Measurements from ENCODE around the gene KCNJ6. TPM values are rescaled to one million over a fixed set of nuclear protein-coding genes. Genes with fewer than 3 reads are reported as not detected.
A peak's percentile ranks its signal among the peaks of the same experiment; 100 is the strongest.

Gene KCNJ6
- total RNA-seq, 1 donor from 2014 or later = 0.64 TPM

DNA sequence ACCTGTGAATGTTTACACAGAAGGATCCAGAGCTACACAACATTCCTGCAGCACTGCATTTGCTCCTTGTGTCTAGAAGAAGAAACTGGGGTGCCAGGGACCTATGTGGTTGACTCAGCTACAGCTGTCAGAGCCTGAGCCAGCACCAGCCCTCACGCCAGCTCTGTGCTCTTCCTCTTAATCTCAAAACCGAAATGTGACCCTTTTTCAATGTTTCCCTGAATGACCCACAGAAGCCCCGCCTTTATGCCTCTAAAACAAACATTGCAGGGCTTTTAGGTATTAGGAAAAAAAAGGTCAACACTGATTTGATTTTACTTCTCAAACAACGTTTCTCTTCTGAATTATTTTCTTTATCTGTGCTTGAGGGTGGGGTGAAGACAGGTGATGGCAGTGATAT lies 289.2 kb downstream of the KCNJ6 start:
- Histone ChIP-seq H3K36me3 (no peaks in the 10 kb centered on the region), H3K4me3 (no peak overlapping the region), H3K4me1 (peaks cover 0 to 6% of the 10 kb centered on the region in 2 donors), H3K27ac (no peak overlapping the region), H3K9me3 (no peaks in the 10 kb centered on the region), H3K27me3 (no peaks in the 10 kb centered on the region)
- DNase-seq (ENCODE audit: low spot score in 2 of 2) = no peak
- intact Hi-C loops (cut with DNase I) = no loop called here
- TF ChIP-seq, protein P1, sequence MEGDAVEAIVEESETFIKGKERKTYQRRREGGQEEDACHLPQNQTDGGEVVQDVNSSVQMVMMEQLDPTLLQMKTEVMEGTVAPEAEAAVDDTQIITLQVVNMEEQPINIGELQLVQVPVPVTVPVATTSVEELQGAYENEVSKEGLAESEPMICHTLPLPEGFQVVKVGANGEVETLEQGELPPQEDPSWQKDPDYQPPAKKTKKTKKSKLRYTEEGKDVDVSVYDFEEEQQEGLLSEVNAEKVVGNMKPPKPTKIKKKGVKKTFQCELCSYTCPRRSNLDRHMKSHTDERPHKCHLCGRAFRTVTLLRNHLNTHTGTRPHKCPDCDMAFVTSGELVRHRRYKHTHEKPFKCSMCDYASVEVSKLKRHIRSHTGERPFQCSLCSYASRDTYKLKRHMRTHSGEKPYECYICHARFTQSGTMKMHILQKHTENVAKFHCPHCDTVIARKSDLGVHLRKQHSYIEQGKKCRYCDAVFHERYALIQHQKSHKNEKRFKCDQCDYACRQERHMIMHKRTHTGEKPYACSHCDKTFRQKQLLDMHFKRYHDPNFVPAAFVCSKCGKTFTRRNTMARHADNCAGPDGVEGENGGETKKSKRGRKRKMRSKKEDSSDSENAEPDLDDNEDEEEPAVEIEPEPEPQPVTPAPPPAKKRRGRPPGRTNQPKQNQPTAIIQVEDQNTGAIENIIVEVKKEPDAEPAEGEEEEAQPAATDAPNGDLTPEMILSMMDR (IDR thresholded peaks at IDR 0.05) = no peak

DNA sequence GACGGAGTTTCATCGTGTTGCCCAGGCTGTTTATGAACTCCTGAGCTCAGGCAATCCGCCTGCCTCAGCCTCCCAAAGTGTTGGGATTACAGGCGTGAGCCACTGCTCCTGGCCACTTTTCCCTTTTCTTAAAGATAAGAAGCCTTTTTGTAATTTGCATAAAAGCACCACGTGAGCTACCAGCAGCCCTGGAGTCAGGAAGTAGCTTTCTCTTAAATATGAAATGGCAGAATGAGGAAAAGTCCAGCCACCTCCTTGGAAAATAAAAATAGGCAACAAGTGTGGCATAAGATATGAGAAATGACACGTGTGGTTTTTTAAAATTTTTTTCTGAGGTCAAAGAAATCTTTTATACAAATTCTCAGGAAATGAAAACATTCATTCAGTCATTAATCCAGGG lies 289.9 kb downstream of the KCNJ6 start:
- no peak overlapping the region for H3K4me3 ChIP-seq
- intact Hi-C loops (cut with DNase I) = no loop called here
- no peaks in the 10 kb centered on the region for H3K27me3 ChIP-seq
- peaks cover 0 to 6% of the 10 kb centered on the region in 2 donors for H3K4me1 ChIP-seq
- no peak overlapping the region for H3K27ac ChIP-seq
- H3K9me3 ChIP-seq = no peaks in the 10 kb centered on the region
- TF ChIP-seq, protein P1 (IDR thresholded peaks at IDR 0.05) = no peak
- DNase-seq (ENCODE audit: low spot score in 2 of 2) = no peak
- no peaks in the 10 kb centered on the region for H3K36me3 ChIP-seq

DNA sequence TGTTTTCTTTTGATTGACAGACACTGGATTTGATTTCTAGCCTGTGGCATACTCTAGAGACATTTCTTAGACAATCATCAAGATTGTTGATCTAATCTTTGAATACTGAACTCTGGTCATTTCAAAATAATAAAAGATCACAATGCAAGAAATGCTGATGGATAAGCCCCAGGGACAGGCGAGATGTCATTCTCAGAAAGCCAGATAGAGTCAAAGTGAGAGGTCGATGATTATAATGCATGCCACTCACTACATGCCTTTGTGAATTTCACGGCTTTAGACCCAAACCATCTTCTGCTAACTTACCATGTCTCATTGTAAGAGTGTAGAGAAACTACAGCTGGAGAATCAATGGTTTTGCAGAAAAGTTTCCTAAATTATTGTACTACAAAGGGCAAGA lies 292.6 kb downstream of the KCNJ6 start:
- no peak overlapping the region for H3K27ac ChIP-seq
- intact Hi-C loops (cut with DNase I) = loop anchor here (5.0 kb wide), 1 partner anchor 56 kb away; no protein-coding TSS in a partner anchor
- H3K4me1 ChIP-seq = peaks cover 0 to 20% of the 10 kb centered on the region in 2 donors
- no peaks in the 10 kb centered on the region for H3K9me3 ChIP-seq
- no peaks in the 10 kb centered on the region for H3K27me3 ChIP-seq
- no peak overlapping the region for H3K4me3 ChIP-seq
- DNase-seq (ENCODE audit: low spot score in 2 of 2) = no peak
- no peaks in the 10 kb centered on the region for H3K36me3 ChIP-seq
- TF ChIP-seq, protein P1 (IDR thresholded peaks at IDR 0.05) = no peak

DNA sequence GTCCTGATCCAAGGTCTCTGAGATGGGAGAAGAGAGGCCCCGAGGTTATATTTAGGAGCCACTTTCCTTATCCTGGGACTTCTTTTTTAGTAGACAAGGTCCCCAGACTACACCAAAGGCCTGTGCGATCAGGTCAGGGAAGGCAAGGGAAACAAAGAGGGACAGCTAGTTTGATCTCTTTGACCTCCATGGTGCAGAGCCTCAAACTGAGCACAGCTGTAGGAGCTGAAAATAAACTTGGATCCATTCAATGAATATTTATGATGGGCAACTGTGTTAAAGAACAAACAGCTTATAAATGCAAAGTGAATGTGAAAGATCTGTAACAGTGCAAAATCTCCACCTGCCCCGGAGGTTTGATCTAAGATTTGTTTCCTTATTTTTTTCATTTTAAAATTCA lies 293.1 kb downstream of the KCNJ6 start:
- TF ChIP-seq, protein P1 (IDR thresholded peaks at IDR 0.05) = no peak
- Histone ChIP-seq H3K36me3 (no peaks in the 10 kb centered on the region), H3K4me3 (no peak overlapping the region), H3K27me3 (no peaks in the 10 kb centered on the region), H3K27ac (peak overlapping the region; percentile 23 to 46), H3K4me1 (peaks cover 0 to 20% of the 10 kb centered on the region in 2 donors), H3K9me3 (no peaks in the 10 kb centered on the region)
- DNase-seq (ENCODE audit: low spot score in 2 of 2) = no peak
- intact Hi-C loops (cut with DNase I) = loop anchor here (5.0 kb wide), 1 partner anchor 56 kb away; no protein-coding TSS in a partner anchor

DNA sequence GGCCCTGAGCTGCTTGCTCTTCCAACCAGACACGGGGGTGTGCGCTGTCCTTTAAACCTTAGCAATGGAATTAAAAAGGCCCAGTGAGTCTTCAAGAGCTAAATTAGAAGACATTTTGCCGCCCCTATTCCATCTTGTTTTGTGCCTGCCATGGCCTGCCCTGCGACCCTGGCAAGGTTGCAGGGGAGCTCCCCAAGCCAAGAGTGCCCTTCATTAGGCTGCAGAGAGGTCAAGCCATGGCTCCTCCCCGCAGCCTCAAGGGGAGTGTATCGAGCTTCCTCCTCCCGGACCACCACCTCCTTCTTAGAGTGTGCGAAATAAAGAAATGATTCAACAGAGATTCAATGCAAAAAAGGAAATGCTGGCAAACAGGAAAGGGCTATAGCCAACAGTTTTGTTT lies 293.5 kb downstream of the KCNJ6 start:
- TF ChIP-seq, protein P1 (IDR thresholded peaks at IDR 0.05) = no peak
- Histone ChIP-seq H3K4me3 (no peak overlapping the region), H3K9me3 (no peaks in the 10 kb centered on the region), H3K27ac (peak overlapping the region; percentile 23 to 46), H3K4me1 (peaks cover 0 to 20% of the 10 kb centered on the region in 2 donors), H3K36me3 (no peaks in the 10 kb centered on the region), H3K27me3 (no peaks in the 10 kb centered on the region)
- DNase-seq (ENCODE audit: low spot score in 2 of 2) = no peak
- intact Hi-C loops (cut with DNase I) = loop anchor here (5.0 kb wide), 1 partner anchor 55 kb away; no protein-coding TSS in a partner anchor

DNA sequence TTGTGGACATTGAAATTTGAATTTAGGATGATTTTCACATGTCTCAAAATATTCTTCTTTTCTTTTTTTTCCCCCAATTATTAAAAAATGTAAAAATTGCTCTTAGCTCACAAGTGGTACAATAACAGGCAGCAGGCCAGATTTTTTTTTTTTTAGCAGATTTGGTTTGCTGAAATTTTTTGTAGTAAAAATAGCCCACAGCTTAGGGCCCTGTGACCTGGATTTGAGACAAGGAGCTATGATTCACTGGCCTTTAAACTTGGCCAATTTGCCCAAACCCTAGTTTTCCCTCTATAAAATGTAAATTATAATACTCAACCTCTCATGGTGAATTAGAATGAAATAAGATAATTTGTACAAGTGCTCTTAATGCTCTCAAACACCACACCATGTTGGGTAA lies 295.9 kb downstream of the KCNJ6 start:
- TF ChIP-seq, protein P1 (IDR thresholded peaks at IDR 0.05) = no peak
- intact Hi-C loops (cut with DNase I) = loop anchor here (5.0 kb wide), 1 partner anchor 53 kb away; no protein-coding TSS in a partner anchor
- Histone ChIP-seq H3K4me3 (no peak overlapping the region), H3K4me1 (peaks cover 0 to 20% of the 10 kb centered on the region in 2 donors), H3K36me3 (no peaks in the 10 kb centered on the region), H3K27ac (no peak overlapping the region), H3K9me3 (no peaks in the 10 kb centered on the region), H3K27me3 (no peaks in the 10 kb centered on the region)
- no peak for DNase-seq (ENCODE audit: low spot score in 2 of 2)

Measured in ascending aorta (tissue), 2 donors.